WTC11 (cell line): Measurements from ENCODE around the gene STXBP5. TPM values are rescaled to one million over a fixed set of nuclear protein-coding genes. Genes with fewer than 3 reads are reported as not detected.
A peak's percentile ranks its signal among the peaks of the same experiment; 100 is the strongest.

Source experiments
- ATAC-seq: fragments of 200-7000 bp; cut with Tn5 transposase; 2 replicates; pipeline ENCODE4 v1.10.0; 2021; ENCODE audit warnings: mild to moderate bottlenecking, moderate library complexity
- CTCF ChIA-PET: fragments of 300-600 bp; sonication (Branson Sonifier 250); formaldehyde crosslinking; loops from one replicate; lab custom pipeline; 2021; ENCODE audit warnings: antibody characterized with exemption; lab: Charles Lee
- POLR2A ChIA-PET: fragments of 350-600 bp; sonication (Branson Sonifier 250); formaldehyde crosslinking; loops from one replicate; lab custom pipeline; 2021; ENCODE audit warnings: antibody characterized with exemption; lab: Charles Lee
- DNase-seq: peaks from one replicate; pipeline ENCODE4 v3.0.0; 2021; ENCODE audit warnings: low spot score
- H3K27ac Mint-ChIP-seq: 2 replicates; pipeline ENCODE4 v1.8.0; 2021; ENCODE audit warnings: mixed read lengths
- H3K27me3 Mint-ChIP-seq: 2 replicates; pipeline ENCODE4 v1.8.0; 2021; ENCODE audit warnings: low read depth, mild to moderate bottlenecking, moderate library complexity, mixed read lengths
- H3K36me3 Mint-ChIP-seq: 2 replicates; pipeline ENCODE4 v1.8.0; 2021; ENCODE audit warnings: mixed read lengths
- H3K4me1 Mint-ChIP-seq: 2 replicates; pipeline ENCODE4 v1.8.0; 2022; ENCODE audit warnings: mixed read lengths
- H3K4me3 Mint-ChIP-seq: 2 replicates; pipeline ENCODE4 v1.8.0; 2021; ENCODE audit warnings: mild to moderate bottlenecking, moderate library complexity, mixed read lengths
- H3K9me3 Mint-ChIP-seq: 2 replicates; pipeline ENCODE4 v1.8.0; 2021; ENCODE audit warnings: mixed read lengths
- CDX4 ChIP-seq: fragments of 250-450 bp; sonication (Bioruptor Pico); IDR thresholded peaks from 2 replicates; pipeline ENCODE4 v1.9.0; 2021; ENCODE audit warnings: moderate library complexity, mild to moderate bottlenecking, inconsistent platforms, borderline replicate concordance
- CREM ChIP-seq: sonication (generic); formaldehyde crosslinking; IDR thresholded peaks from 2 replicates; pipeline ENCODE4 v1.8.1; 2022; ENCODE audit warnings: mild to moderate bottlenecking, missing genetic modification reagents, moderate library complexity
- CTCF ChIP-seq: fragments of 200-600 bp; IDR thresholded peaks from 2 replicates; pipeline ENCODE4 v1.8.0; 2022; ENCODE audit warnings: antibody characterized with exemption
- ESRRA ChIP-seq: sonication (generic); formaldehyde crosslinking; IDR thresholded peaks from 2 replicates; pipeline ENCODE4 v1.8.1; 2022; ENCODE audit warnings: mild to moderate bottlenecking, missing genetic modification reagents, borderline replicate concordance
- ETV6 ChIP-seq: sonication (generic); formaldehyde crosslinking; IDR thresholded peaks from 2 replicates; pipeline ENCODE4 v1.8.1; 2022; ENCODE audit warnings: mild to moderate bottlenecking, missing genetic modification reagents
- FOXK1 ChIP-seq: sonication (generic); formaldehyde crosslinking; IDR thresholded peaks from 2 replicates; pipeline ENCODE4 v1.8.0; 2022; ENCODE audit warnings: mild to moderate bottlenecking, moderate library complexity, missing genetic modification reagents
- GABPB1 ChIP-seq: sonication (generic); formaldehyde crosslinking; IDR thresholded peaks from 2 replicates; pipeline ENCODE4 v1.8.1; 2023; ENCODE audit warnings: mild to moderate bottlenecking, missing genetic modification reagents
- HMGA2 ChIP-seq: fragments of 250-450 bp; sonication (Bioruptor Pico); IDR thresholded peaks from 2 replicates; pipeline ENCODE4 v1.4.0; 2021; ENCODE audit warnings: mild to moderate bottlenecking, moderate library complexity
- NFYB ChIP-seq: sonication (generic); formaldehyde crosslinking; conservative IDR thresholded peaks from 2 replicates; pipeline ENCODE4 v1.8.0; 2022; ENCODE audit warnings: low read depth, missing genetic modification reagents
- NR1H2 ChIP-seq: sonication (generic); formaldehyde crosslinking; IDR thresholded peaks from 2 replicates; pipeline ENCODE4 v1.9.0; 2021; ENCODE audit warnings: mild to moderate bottlenecking, moderate library complexity, missing genetic modification reagents
- PRRX2 ChIP-seq: fragments of 250-450 bp; sonication (Bioruptor Pico); IDR thresholded peaks from 2 replicates; pipeline ENCODE4 v1.8.0; 2021; ENCODE audit warnings: mild to moderate bottlenecking
- RORB ChIP-seq: fragments of 250-450 bp; sonication (Bioruptor Pico); IDR thresholded peaks from 2 replicates; pipeline ENCODE4 v1.9.0; 2021; ENCODE audit warnings: mild to moderate bottlenecking
- SMAD3 ChIP-seq: sonication (generic); formaldehyde crosslinking; IDR thresholded peaks from 2 replicates; pipeline ENCODE4 v1.8.0; 2022; ENCODE audit warnings: missing genetic modification reagents, mild to moderate bottlenecking, borderline replicate concordance
- SMAD4 ChIP-seq: sonication (generic); formaldehyde crosslinking; IDR thresholded peaks from 2 replicates; pipeline ENCODE4 v1.8.0; 2022; ENCODE audit warnings: mild to moderate bottlenecking, missing genetic modification reagents
- USF2 ChIP-seq: sonication (generic); formaldehyde crosslinking; IDR thresholded peaks from 2 replicates; pipeline ENCODE4 v1.8.1; 2023; ENCODE audit warnings: mild to moderate bottlenecking, missing genetic modification reagents, moderate library complexity
- ZBTB21 ChIP-seq: sonication (generic); formaldehyde crosslinking; IDR thresholded peaks from 2 replicates; pipeline ENCODE4 v1.8.1; 2023; ENCODE audit warnings: mild to moderate bottlenecking, missing genetic modification reagents, borderline replicate concordance
- ZNF219 ChIP-seq: sonication (generic); formaldehyde crosslinking; IDR thresholded peaks from 2 replicates; pipeline ENCODE4 v1.8.0; 2023; ENCODE audit warnings: missing genetic modification reagents, mild to moderate bottlenecking, borderline replicate concordance
- ZNF425 ChIP-seq: fragments of 250-450 bp; sonication (Bioruptor Pico); conservative IDR thresholded peaks from 2 replicates; pipeline ENCODE4 v1.9.0; 2021; ENCODE audit warnings: mild to moderate bottlenecking
- ZNF671 ChIP-seq: fragments of 250-450 bp; sonication (Bioruptor Pico); IDR thresholded peaks from 2 replicates; pipeline ENCODE4 v1.8.0; 2021; ENCODE audit warnings: mild to moderate bottlenecking
- total RNA-seq: library from RNA; stranded (reverse); gene quantifications from 3 replicates; pipeline ENCODE4 v1.2.3, GENCODE V29; 2021
- TF ChIP-seq, protein P1 (sequence below): sonication (generic); formaldehyde crosslinking; IDR thresholded peaks from 2 replicates; pipeline ENCODE4 v1.8.1; 2022; ENCODE audit warnings: missing genetic modification reagents, borderline replicate concordance
- TF ChIP-seq, protein P2 (sequence below): sonication (generic); formaldehyde crosslinking; IDR thresholded peaks from 2 replicates; pipeline ENCODE4 v1.8.0; 2022; ENCODE audit warnings: mild to moderate bottlenecking, missing genetic modification reagents

The STXBP5 gene
- total RNA-seq, 1 experiment from 2014 or later = 13.2 TPM

- TF ChIP-seq, protein P1, sequence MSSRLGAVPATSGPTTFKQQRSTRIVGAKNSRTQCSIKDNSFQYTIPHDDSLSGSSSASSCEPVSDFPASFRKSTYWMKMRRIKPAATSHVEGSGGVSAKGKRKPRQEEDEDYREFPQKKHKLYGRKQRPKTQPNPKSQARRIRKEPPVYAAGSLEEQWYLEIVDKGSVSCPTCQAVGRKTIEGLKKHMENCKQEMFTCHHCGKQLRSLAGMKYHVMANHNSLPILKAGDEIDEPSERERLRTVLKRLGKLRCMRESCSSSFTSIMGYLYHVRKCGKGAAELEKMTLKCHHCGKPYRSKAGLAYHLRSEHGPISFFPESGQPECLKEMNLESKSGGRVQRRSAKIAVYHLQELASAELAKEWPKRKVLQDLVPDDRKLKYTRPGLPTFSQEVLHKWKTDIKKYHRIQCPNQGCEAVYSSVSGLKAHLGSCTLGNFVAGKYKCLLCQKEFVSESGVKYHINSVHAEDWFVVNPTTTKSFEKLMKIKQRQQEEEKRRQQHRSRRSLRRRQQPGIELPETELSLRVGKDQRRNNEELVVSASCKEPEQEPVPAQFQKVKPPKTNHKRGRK (CRISPR knock-in tag) = no peak
- TF ChIP-seq, all 79 proteins: peak for 0
These were observed 14.6 kb downstream of the STXBP5 start (continued) for GRCh38 chr6:147218797-147219196.

- no peak for ATAC-seq
- Mint-ChIP-seq H3K27me3 (no peaks in the 10 kb centered on the region), H3K36me3 (peaks cover 4% of the 10 kb centered on the region; the same call in 1 of the 2 replicates), H3K27ac (peak overlapping the region; percentile 9; the same call in 1 of the 2 replicates), H3K9me3 (no peaks in the 10 kb centered on the region), H3K4me1 (peaks cover 21% of the 10 kb centered on the region), H3K4me3 (no peak overlapping the region)
- CTCF ChIA-PET = interaction anchor here (0.6 kb wide), 1 partner anchor 43 kb away, joined by 3 read pairs; no protein-coding TSS in a partner anchor
- DNase-seq = no peak
- POLR2A ChIA-PET = no interaction called here
- TF ChIP-seq CREM = no peak
- no peak for TF ChIP-seq ZNF671 (CRISPR knock-in tag)
- no peak for TF ChIP-seq ZNF219
- TF ChIP-seq NR1H2 (CRISPR knock-in tag) = no peak
These were observed 15.2 kb downstream of the STXBP5 start for GRCh38 chr6:147219463-147219862.

DNA sequence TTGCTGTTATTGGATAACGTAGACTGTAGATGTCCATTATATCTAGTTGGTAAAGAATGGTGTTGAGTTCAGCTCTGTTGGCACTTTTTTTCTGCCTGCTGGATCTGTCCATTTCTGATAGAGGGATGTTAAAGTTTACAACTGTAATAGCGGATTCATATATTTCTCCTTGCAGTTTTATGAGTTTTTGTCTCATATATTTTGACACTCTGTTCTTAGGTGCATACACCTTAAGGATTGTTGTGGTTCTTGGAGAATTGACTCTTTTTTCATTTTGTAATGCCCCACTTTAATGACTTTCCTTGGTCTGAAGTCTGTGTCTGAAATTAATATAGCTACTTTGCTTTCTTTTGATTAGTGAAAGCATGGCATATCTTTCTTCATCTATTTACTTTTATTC is 16.1 kb downstream of the STXBP5 start:
- TF ChIP-seq CDX4 (CRISPR knock-in tag) (no peak), ZNF425 (CRISPR knock-in tag) (no peak), HMGA2 (CRISPR knock-in tag) (no peak), NFYB (CRISPR knock-in tag) (no peak), CTCF (no peak), ESRRA (CRISPR knock-in tag) (no peak), ZNF219 (no peak), PRRX2 (no peak), ZBTB21 (CRISPR knock-in tag) (no peak), RORB (CRISPR knock-in tag) (no peak), ETV6 (CRISPR knock-in tag) (no peak), USF2 (no peak), SMAD4 (no peak), GABPB1 (CRISPR knock-in tag) (no peak), SMAD3 (no peak), FOXK1 (CRISPR knock-in tag) (no peak)
- TF ChIP-seq, protein P2, sequence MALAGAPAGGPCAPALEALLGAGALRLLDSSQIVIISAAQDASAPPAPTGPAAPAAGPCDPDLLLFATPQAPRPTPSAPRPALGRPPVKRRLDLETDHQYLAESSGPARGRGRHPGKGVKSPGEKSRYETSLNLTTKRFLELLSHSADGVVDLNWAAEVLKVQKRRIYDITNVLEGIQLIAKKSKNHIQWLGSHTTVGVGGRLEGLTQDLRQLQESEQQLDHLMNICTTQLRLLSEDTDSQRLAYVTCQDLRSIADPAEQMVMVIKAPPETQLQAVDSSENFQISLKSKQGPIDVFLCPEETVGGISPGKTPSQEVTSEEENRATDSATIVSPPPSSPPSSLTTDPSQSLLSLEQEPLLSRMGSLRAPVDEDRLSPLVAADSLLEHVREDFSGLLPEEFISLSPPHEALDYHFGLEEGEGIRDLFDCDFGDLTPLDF (CRISPR knock-in tag) = no peak
- TF ChIP-seq, all 79 proteins: peak for 0
- H3K9me3 Mint-ChIP-seq = no peaks in the 10 kb centered on the region
- peaks cover 4% of the 10 kb centered on the region; the same call in 1 of the 2 replicates for H3K36me3 Mint-ChIP-seq
- H3K27ac Mint-ChIP-seq = no peak overlapping the region
- DNase-seq (no peak), ATAC-seq (no peak)
- no peaks in the 10 kb centered on the region for H3K27me3 Mint-ChIP-seq
- peaks cover 21% of the 10 kb centered on the region for H3K4me1 Mint-ChIP-seq
- H3K4me3 Mint-ChIP-seq = no peak overlapping the region
- CTCF ChIA-PET = no interaction called here
- POLR2A ChIA-PET = no interaction called here
